GM18907 (cell line): ENCODE results near the gene SLC7A7.
"Not testable (repeated sequence)": the region's sequence is repeated elsewhere in the genome, so short reads cannot be mapped to it uniquely, and the experiment has no call there.

Source experiments
- ATAC-seq: cut with Tn5 transposase; IDR thresholded peaks from one replicate; pipeline ENCODE4 v1.9.1; 2021; ENCODE audit warnings: mild to moderate bottlenecking, moderate library complexity; ENCODE audit not compliant: unreplicated experiment

SLC7A7 gene

GRCh38 chr14:22794551-22794951, 20.7 kb downstream of the SLC7A7 start:
- peak; percentile 42 for ATAC-seq

- ATAC-seq, result no peak
Observed at GRCh38 chr14:22793976-22794375, 21.3 kb downstream of the SLC7A7 start.

GRCh38 chr14:22793550-22793949, 21.7 kb downstream of the SLC7A7 start:
- ATAC-seq, result not testable (repeated sequence)

- ATAC-seq, result no peak
Observed at GRCh38 chr14:22792158-22792557, 23.1 kb downstream of the SLC7A7 start.

- no peak for ATAC-seq
Observed at GRCh38 chr14:22791301-22791700, 23.9 kb downstream of the SLC7A7 start.

GRCh38 chr14:22786685-22787084, 28.6 kb downstream of the SLC7A7 start:
- ATAC-seq, result no peak

- ATAC-seq, result no peak
Observed at GRCh38 chr14:22781301-22781991, 33.8 kb downstream of the SLC7A7 start.

GRCh38 chr14:22780941-22781300, 34.3 kb downstream of the SLC7A7 start:
- no peak for ATAC-seq

GRCh38 chr14:22780105-22780679, 35.0 kb downstream of the SLC7A7 start:
- ATAC-seq, result no peak

- ATAC-seq, result no peak
Observed at GRCh38 chr14:22778084-22778483, 37.2 kb downstream of the SLC7A7 start.

- ATAC-seq, result not testable (repeated sequence)
Observed at GRCh38 chr14:22776849-22777248, 38.4 kb downstream of the SLC7A7 start.

GRCh38 chr14:22776215-22776614, 39.0 kb downstream of the SLC7A7 start:
- no peak for ATAC-seq

GRCh38 chr14:22774011-22774706, 41.1 kb downstream of the SLC7A7 start:
- no peak for ATAC-seq

- ATAC-seq, result no peak
Observed at GRCh38 chr14:22773162-22774010, 41.8 kb downstream of the SLC7A7 start.

- no peak for ATAC-seq
Observed at GRCh38 chr14:22772725-22773124, 42.5 kb downstream of the SLC7A7 start.

- no peak for ATAC-seq
Observed at GRCh38 chr14:22770481-22771187, 44.6 kb downstream of the SLC7A7 start.

GRCh38 chr14:22769369-22769768, 45.9 kb downstream of the SLC7A7 start:
- ATAC-seq, result no peak

GRCh38 chr14:22768947-22769346, 46.3 kb downstream of the SLC7A7 start:
- no peak for ATAC-seq

GRCh38 chr14:22767323-22767589, 48.0 kb downstream of the SLC7A7 start:
- ATAC-seq, result no peak

- ATAC-seq, result peak; percentile 75
Observed at GRCh38 chr14:22766457-22767322, 48.5 kb downstream of the SLC7A7 start, which contains the start of gene OXA1L. TSS of gene OXA1L (plus strand) at chr14:22766688. CDS start at chr14:22766702, 14 bp downstream.
